Spinal cord (tissue), 10 donors: ENCODE measurements around the gene DPF3. TPM values are rescaled to one million over a fixed set of nuclear protein-coding genes. Genes with fewer than 3 reads are reported as not detected.

Experiments
- DNase-seq, 6 donors: peaks; one replicate each; pipeline versions ENCODE4 v3.0.0 to v3.0.0-alpha.2; 2013 to 2015; ENCODE audit warnings: low spot score in 6 of 6, low read depth in 4 of 6
- H3K27ac ChIP-seq: one replicate; pipeline ENCODE4 v1.5.1; 2013; ENCODE audit warnings: low read depth, low read length, control low read depth
- H3K27me3 ChIP-seq: one replicate; pipeline ENCODE4 v1.6.1; 2013; ENCODE audit warnings: low read length; ENCODE audit not compliant: control insufficient read depth, insufficient read depth
- H3K36me3 ChIP-seq: one replicate; pipeline ENCODE4 v1.6.1; 2013; ENCODE audit warnings: low read length; ENCODE audit not compliant: control insufficient read depth, insufficient read depth
- H3K4me1 ChIP-seq: one replicate; pipeline ENCODE4 v1.6.1; 2013; ENCODE audit warnings: low read length; ENCODE audit not compliant: control insufficient read depth, insufficient read depth
- H3K4me3 ChIP-seq: one replicate; pipeline ENCODE4 v1.5.1; 2013; ENCODE audit warnings: low read depth, low read length, control low read depth
- H3K9me3 ChIP-seq: one replicate; pipeline ENCODE4 v1.6.1; 2013; ENCODE audit warnings: low read length; ENCODE audit not compliant: control insufficient read depth, insufficient read depth
- WGBS: methylation state at CpG from one replicate; pipeline ENCODE4 v1.1.5; 2013; ENCODE audit warnings: missing lambda C conversion rate; ENCODE audit not compliant: insufficient coverage; 5-methylcytosine and 5-hydroxymethylcytosine counted together
- polyA plus RNA-seq, 2 donors: library from polyadenylated mRNA; unstranded; fragments of 120-200 nt; gene quantifications; one replicate each; pipeline ENCODE4 v1.2.1, GENCODE V29; 2013; ENCODE audit not compliant: insufficient read length in 2 of 2
- total RNA-seq, 2 donors: library from RNA; depleted of rRNA in 1 of 2; stranded (reverse); fragments of 120-200 nt in 1 of 2; fragments of >200 nt in 1 of 2; gene quantifications; one replicate each; pipeline versions ENCODE4 v1.2.3 to v1.2.4, GENCODE V29; 2013 to 2014
- donor health status: healthy.

Gene DPF3
- total and polyA plus RNA-seq, 4 donors: 9.6 to 14.5 (median 12.8) TPM

DNA sequence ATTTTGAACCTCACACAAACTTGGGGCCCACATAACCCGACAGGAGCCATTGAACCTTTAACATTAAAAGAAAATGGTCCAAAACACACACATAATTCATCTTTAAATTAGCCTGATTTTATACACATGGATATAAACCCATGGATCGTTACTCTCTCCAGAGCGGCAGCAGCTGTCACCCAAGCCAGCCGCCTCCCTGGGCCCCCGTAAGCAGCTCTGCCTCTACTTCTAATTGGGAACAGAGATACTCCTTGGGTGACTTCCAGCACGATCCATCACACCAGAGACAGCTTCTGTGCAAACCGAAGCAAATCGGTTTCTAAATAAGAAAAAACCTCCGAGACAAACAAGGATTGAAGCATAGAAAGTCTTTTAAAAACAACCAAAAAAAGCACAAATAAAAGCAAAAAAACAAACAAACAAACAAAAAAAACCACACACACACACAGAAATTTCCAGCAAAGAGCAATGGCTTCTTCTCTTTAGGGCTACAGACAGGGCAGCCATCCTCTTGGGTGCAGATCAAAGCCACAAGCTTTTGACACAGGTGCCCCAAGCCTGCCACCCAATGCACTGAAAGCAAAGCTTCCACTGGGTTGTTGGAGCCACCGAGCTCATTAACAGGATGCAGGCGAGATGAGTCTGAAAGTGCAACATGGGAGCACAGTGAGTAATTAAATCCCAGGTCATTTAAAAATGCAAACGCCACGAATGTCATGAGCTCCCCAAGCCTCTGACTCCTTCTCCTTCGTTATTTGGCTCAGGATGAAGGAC lies 156.9 kb downstream of the DPF3 start:
- H3K27ac ChIP-seq: peak overlapping the region; percentile 29
- peaks cover 39% of the 10 kb centered on the region for H3K4me1 ChIP-seq
- H3K36me3 ChIP-seq: peaks cover 2% of the 10 kb centered on the region
- H3K27me3 ChIP-seq: no peaks in the 10 kb centered on the region
- DNase-seq: peak in 4 of 6 donors; percentile 53 to 87 (median 75)
- WGBS: 17% methylated on average over 9 of the region's 14 CpGs
- H3K9me3 ChIP-seq: no peaks in the 10 kb centered on the region
- H3K4me3 ChIP-seq: no peak overlapping the region

DNA sequence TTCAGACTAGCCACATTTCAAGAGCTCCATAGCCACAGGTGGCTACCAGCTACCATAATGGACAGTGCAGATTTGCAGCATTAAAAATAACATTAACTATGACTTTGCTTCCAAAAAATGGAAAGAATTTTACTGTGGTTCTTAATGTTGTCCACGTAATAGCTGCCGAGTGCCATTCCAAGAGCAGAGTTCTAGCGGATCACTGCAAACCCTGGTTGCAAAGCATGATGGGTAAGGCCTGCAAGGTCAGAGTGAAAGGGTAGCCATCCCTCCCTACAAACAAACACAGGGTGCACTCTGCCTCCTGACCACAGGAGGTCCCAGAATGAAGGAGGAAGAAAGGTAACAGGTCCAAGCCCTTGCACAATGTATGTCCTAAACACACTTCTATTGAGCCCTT lies 157.6 kb downstream of the DPF3 start:
- Histone ChIP-seq H3K27ac (no peak overlapping the region), H3K4me3 (no peak overlapping the region), H3K36me3 (peaks cover 8% of the 10 kb centered on the region), H3K4me1 (peaks cover 38% of the 10 kb centered on the region), H3K9me3 (no peaks in the 10 kb centered on the region), H3K27me3 (no peaks in the 10 kb centered on the region)
- no peak for DNase-seq
- no CpG with 5 or more reads among the region's 3 CpGs for WGBS

DNA sequence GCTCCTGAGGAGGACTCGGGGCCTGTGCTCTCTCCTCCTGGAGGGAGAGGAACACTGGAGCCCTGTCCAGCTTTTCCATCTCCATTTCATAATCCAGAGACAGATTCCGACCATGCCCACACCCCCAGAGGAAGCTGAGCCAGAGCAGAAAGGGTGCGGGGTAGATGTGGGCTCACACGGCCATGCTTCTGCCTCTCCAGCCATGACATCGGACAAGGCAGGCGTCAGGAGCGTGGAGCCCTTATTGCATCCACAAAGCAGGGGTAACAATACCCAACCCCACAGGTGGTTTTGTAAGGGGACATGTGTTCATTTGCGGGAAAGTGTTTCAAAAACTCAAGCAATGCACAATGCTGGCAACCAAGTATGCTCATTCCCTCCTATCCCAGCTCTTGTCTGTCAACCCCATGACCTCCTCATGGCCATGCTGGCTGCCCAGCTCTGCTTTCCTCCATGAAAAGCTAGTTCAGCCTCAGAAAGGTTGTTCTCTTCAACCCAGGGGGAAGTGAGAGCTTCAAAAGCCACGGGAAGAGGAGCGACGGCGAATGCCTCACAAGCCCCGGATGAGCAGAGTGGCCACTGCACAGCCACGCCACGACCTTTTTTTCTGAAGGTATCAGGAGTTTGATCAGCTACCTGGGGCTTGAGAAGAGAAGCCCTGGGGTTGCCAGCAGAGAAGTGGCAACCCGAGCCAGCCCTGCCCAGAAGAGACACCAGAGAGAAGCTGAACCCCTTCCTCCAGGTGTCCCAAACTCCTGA lies 161.7 kb downstream of the DPF3 start:
- 87% methylated on average over 11 of the region's 16 CpGs for WGBS
- Histone ChIP-seq H3K4me3 (no peak overlapping the region), H3K27me3 (no peaks in the 10 kb centered on the region), H3K4me1 (peaks cover 14% of the 10 kb centered on the region), H3K27ac (no peak overlapping the region), H3K36me3 (peaks cover 12% of the 10 kb centered on the region), H3K9me3 (no peaks in the 10 kb centered on the region)
- no peak for DNase-seq

DNA sequence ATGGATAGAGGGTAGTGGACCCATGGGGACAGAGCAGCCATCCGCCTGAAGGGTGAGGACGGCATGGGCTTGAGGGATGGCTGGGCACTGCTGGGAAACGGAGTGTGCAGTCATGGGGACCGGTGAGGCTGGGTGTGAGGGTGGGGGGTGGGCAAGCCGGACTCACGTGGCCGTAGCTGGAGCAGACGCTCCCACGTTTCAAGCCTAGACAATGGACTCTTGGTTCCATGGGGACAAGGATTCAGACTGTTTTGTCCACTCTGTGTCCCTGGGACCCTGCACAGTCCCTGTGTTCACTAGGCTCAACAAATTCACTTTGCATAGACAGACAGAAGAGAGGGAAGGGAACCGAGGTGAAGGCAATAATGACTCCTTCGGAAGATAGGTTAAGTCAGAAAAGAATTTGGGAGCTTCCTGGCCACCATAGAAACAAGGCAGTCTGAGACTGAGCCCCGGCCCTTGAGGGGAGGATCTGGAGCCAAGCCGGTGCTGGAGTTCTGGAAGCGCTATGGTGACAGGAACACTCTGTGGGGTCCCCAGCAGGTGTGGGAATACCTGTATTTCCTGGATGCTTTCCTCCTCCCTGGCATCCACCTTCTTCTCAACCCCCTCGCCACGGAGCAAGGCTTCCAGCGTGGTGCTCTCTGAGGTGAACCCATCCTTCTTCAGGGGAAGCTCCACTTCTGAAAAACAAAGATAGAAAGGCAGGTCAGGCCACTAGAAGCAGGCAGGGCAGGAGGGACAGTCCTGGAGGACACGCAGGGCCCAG lies 162.5 kb downstream of the DPF3 start:
- Histone ChIP-seq H3K27me3 (no peaks in the 10 kb centered on the region), H3K4me3 (no peak overlapping the region), H3K36me3 (peaks cover 12% of the 10 kb centered on the region), H3K4me1 (peaks cover 9% of the 10 kb centered on the region), H3K9me3 (no peaks in the 10 kb centered on the region), H3K27ac (no peak overlapping the region)
- no peak for DNase-seq
- WGBS: 86% methylated on average over 11 of the region's 18 CpGs

DNA sequence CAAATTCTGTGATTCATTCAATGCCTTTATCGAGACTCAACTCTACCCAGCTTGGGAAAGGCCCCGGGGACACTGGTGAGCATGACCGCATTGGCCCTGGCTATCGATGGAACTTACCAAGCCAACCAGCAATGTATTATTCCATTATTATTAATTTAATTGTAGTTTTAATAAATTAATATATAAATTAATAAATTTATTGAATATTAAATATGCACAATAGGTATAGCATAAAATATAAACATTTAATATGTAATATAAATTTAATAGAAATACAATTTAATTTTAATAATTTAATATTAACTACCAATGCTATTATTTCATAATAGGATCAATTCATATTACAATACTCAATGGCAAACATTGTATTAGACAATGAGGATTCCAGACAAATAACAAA lies 163.4 kb downstream of the DPF3 start:
- no peak overlapping the region for H3K27ac ChIP-seq
- DNase-seq: no peak
- peaks cover 12% of the 10 kb centered on the region for H3K36me3 ChIP-seq
- H3K4me3 ChIP-seq: no peak overlapping the region
- 100% methylated on average over 1 of the region's 4 CpGs for whole genome bisulfite sequencing
- H3K4me1 ChIP-seq: peaks cover 9% of the 10 kb centered on the region
- no peaks in the 10 kb centered on the region for H3K27me3 ChIP-seq
- H3K9me3 ChIP-seq: no peaks in the 10 kb centered on the region

DNA sequence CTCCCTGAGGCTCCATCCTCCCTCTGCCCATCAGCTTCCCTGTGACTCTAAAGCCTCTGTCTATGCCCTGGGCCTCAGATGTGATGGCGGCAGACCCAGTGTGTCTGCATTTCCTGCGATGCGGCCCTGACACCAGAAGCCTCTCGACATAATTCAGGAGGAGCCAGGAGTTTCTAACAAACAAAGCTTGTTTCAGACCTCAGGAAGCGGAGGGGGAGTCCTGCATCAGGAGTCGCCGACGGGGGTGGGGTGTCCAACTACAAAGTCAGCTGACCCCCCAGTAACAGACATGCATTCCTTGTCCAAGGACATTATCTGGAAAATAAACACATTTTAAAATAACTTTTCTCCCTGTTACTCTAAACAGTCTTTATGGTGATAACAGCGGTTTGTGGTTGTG lies 167.5 kb downstream of the DPF3 start:
- Histone ChIP-seq H3K27ac (no peak overlapping the region), H3K36me3 (peaks cover 12% of the 10 kb centered on the region), H3K4me3 (no peak overlapping the region), H3K4me1 (peaks cover 9% of the 10 kb centered on the region), H3K9me3 (no peaks in the 10 kb centered on the region), H3K27me3 (no peaks in the 10 kb centered on the region)
- no peak for DNase-seq
- 39% methylated on average over 4 of the region's 9 CpGs for WGBS

DNA sequence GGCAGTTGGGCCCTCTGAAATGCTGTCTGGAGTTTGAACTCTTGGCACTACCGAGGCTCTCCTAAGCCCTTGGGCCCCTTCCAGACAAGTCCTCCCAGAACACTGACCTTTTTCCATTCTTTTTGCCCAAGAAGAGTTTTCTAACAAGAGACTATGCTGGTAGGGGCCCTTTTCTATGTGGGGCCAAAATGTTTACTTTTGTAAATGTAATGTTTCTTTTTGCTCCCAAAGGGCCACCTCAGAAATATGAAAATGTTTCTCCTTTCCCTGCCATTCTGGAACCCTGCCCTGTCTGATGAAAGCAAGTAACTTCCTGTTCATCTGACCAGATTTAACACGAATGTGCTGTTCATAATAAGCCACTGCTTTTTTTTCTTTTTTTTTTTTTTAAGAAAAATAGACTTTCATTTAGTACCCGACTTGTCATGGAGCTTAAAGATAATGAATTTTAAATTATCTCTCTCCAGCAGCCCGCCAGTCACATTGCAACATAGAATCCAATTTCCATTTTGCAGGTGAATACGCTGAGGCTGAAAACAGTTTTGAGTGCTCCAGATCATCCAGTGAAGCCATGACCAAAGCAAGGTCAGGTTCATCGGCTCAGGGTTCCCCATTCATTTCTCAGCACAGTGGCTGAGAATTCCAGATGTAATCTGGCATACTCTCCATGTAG lies 169.9 kb downstream of the DPF3 start:
- 75% methylated on average over 4 of the region's 6 CpGs for WGBS
- Histone ChIP-seq H3K4me3 (no peak overlapping the region), H3K9me3 (no peaks in the 10 kb centered on the region), H3K27me3 (no peaks in the 10 kb centered on the region), H3K27ac (no peak overlapping the region), H3K36me3 (peaks cover 7% of the 10 kb centered on the region), H3K4me1 (peaks cover 4% of the 10 kb centered on the region)
- DNase-seq: peak in 1 of 6 donors; percentile 33

DNA sequence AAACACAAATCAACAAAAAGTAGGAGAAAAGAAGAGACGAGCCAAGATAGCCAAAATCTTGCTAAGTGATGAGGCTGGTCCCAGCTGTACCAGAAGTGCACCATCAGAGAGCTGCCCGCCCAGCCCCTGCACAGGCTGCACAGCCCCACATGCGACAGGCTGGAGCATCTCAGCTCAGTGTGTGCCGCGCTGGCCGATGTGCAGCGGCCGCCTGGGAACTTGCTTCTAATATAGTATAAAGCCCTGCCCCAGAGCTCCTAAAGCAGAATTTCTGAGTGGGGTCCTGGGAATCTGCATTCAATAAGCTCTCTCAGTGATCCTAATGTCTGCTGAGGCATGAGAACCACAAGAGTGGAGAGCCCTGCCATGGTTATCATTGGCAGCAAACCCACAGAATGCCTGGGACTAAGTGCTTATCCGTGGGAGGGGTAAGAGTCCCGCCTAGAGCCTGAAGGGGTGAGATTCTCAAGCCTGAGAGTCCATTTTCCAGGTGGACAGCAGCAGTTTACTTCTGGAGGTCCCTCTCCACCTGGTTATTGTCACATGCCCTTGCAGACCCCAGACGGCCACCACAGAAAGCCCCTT lies 171.6 kb downstream of the DPF3 start:
- H3K27ac ChIP-seq: no peak overlapping the region
- WGBS: 86% methylated on average over 10 of the region's 11 CpGs

DNA sequence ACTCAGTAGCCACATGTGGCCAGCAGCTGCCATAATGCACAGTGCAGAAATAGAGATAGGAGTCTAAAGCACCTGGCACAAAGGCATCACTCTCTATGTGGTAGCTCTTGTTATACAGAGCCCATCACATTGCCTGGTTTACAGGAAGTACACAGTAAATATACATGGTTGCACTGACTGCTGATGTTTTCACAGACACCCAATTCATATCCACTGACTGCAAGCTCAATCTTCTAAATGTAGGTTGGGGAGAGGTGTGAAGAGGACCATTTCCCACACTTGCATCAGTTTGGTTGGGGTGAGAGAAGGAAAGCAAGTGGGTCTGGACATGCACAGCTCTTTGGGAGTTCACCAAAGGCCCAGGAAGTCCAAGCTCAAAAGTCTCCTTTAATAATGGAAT lies 172.8 kb downstream of the DPF3 start:
- DNase-seq: no peak
- H3K27ac ChIP-seq: no peak overlapping the region

More for the DNA sequence above, 171.6 kb downstream of the DPF3 start:
- peaks cover 7% of the 10 kb centered on the region for H3K36me3 ChIP-seq
- H3K4me3 ChIP-seq: no peak overlapping the region
- no peak for DNase-seq
- H3K9me3 ChIP-seq: no peaks in the 10 kb centered on the region
- H3K27me3 ChIP-seq: no peaks in the 10 kb centered on the region
- peaks cover 4% of the 10 kb centered on the region for H3K4me1 ChIP-seq

More for the DNA sequence above, 172.8 kb downstream of the DPF3 start:
- Histone ChIP-seq H3K27me3 (no peaks in the 10 kb centered on the region), H3K4me3 (no peak overlapping the region), H3K4me1 (peaks cover 5% of the 10 kb centered on the region), H3K36me3 (peaks cover 7% of the 10 kb centered on the region), H3K9me3 (no peaks in the 10 kb centered on the region)
